Measurements from ENCODE around the gene PRR23E. TPM values are rescaled to one million over a fixed set of nuclear protein-coding genes. Genes with fewer than 3 reads are reported as not detected.

The PRR23E gene
- total RNA-seq, 4 donors from 2014 or later: not detected

DNA sequence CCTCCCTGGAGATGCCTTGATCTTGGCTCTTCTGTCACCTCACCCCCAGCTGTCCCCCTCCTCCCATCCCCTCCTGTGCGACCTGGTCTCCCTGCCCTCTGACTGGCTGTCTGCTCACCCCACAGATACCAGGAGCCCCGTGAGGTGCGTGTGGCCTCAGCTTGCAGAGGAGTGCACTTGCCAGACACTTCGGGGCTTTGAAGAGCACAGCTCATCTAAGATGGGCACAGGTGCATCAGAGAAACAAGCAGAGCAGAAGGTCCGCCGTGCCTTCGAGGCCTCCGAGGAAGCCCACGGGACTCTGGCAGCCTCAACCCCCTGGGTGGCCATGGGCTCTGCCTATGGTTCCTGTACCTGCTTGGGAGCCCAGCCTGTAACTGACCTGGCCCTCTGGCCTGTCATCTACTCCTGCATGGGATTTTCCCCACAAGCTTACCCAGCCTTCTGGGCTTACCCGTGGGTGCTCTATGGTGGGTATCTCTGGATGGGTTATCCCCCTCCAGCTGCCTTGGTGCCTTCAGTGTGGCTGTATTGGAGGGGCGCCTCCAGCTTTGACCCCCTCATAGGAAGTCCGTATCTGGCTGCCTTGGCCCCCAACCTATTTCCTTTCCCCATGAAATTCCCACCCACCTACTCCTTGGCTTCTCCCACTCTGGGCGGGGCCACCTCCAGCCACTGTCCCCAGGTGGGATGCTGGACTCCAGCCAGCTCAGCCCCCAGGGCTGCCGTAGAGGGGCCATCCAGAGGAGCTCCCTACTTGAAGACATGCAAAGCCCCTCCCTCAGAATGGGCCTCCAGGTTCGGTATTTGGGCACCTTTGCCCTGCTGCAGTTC lies 3.8 kb downstream of the PRR23E start:
- Histone ChIP-seq H3K9me3 (peaks cover 0 to 10% (median 0%) of the 10 kb centered on the region in 4 donors), H3K4me3 (no peak overlapping the region), H3K4me1 (no peaks in the 10 kb centered on the region), H3K36me3 (no peaks in the 10 kb centered on the region), H3K27me3 (no peaks in the 10 kb centered on the region), H3K27ac (no peak overlapping the region)
- WGBS, 2 donors: 80 to 82% methylated on average over 15 of the region's 15 CpGs
- DNase-seq (ENCODE audit: low spot score in 2 of 2): no peak
- TF ChIP-seq POLR2A (IDR thresholded peaks at IDR 0.05) (no peak), EP300 (IDR thresholded peaks at IDR 0.05) (no peak)
- TF ChIP-seq, protein P1, sequence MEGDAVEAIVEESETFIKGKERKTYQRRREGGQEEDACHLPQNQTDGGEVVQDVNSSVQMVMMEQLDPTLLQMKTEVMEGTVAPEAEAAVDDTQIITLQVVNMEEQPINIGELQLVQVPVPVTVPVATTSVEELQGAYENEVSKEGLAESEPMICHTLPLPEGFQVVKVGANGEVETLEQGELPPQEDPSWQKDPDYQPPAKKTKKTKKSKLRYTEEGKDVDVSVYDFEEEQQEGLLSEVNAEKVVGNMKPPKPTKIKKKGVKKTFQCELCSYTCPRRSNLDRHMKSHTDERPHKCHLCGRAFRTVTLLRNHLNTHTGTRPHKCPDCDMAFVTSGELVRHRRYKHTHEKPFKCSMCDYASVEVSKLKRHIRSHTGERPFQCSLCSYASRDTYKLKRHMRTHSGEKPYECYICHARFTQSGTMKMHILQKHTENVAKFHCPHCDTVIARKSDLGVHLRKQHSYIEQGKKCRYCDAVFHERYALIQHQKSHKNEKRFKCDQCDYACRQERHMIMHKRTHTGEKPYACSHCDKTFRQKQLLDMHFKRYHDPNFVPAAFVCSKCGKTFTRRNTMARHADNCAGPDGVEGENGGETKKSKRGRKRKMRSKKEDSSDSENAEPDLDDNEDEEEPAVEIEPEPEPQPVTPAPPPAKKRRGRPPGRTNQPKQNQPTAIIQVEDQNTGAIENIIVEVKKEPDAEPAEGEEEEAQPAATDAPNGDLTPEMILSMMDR (IDR thresholded peaks at IDR 0.05): no peak

DNA sequence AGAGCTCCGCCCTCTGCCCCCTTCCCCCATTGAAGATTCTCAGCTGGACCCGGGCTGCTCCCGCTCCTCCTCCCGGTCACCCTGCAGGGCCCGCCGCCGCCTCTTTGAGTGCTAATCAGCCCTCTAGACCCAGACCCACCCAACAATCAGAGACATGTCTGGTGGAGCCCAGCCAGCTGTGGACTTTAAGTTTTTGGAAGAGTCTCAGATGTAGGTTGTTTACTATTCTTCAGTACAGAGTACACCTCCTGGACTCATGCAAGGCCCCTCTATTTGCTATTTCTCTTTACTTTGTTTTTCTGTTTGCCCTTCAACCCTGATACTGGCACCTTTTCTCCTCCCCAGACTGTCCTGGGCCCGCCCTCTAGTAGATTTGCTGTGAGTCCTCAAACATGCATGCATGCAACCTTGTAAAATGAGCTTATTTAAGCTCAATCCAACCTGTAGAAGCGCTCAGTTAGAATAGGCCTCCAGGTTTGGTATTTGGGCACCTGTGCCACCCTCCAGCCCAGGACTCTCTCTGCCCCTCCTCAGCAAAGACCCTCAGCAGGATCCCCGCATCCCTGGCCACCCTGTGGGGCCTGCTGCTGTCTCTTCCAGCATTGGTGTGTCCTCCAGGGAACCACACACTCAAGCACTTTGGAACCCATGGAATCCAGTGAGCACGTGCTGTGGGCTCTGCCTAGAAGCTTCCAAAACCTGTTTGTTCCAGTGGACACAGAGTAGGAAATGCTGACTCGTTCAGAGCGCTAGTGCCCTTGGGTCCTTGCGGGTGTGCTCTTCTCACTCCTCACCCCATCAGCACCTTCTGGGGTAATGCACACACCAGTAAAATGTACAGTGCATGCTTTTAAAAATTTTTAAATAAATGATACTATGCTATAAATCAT lies 4.6 kb downstream of the PRR23E start:
- no peak for DNase-seq (ENCODE audit: low spot score in 2 of 2)
- no peaks in the 10 kb centered on the region for H3K27me3 ChIP-seq
- peaks cover 0 to 8% (median 0%) of the 10 kb centered on the region in 4 donors for H3K9me3 ChIP-seq
- WGBS, 2 donors: 54 to 59% methylated on average over 14 of the region's 14 CpGs
- no peak overlapping the region for H3K4me3 ChIP-seq
- no peak overlapping the region for H3K27ac ChIP-seq
- H3K36me3 ChIP-seq: no peaks in the 10 kb centered on the region
- H3K4me1 ChIP-seq: no peaks in the 10 kb centered on the region
- TF ChIP-seq, protein P1 (IDR thresholded peaks at IDR 0.05): no peak
- TF ChIP-seq POLR2A (IDR thresholded peaks at IDR 0.05) (no peak), EP300 (IDR thresholded peaks at IDR 0.05) (no peak)

DNA sequence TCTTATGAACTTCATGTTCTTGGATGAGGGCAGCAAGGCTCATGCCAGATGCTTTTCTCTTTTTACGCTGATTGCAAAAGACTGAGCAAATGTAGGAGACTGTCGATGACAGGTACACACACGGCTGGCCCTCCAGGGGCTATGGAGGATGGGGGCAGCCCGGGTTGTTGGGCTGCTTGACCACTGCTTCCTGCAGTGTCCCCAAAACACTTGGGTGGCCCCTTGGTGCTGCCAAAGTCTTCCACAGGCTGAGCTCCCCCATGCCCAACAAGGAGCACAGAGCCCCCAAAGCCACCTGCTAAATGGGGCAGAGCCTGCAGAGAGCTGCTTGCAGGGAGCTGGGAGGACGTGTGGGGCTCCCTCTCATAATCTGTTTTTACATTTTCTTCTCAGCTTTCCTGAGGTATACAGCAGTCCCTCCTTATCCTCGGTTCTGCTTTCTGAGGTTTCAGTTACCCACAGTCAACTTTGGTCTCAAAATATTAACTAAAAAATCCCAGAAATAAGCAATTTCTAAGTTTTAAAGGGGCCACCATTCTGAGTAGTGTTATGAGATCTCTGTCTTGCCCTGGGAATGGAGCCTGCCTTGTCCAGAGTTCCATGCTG lies 7.3 kb downstream of the PRR23E start:
- H3K27me3 ChIP-seq: no peaks in the 10 kb centered on the region
- TF ChIP-seq POLR2A (IDR thresholded peaks at IDR 0.05) (no peak), EP300 (IDR thresholded peaks at IDR 0.05) (no peak)
- TF ChIP-seq, protein P1 (IDR thresholded peaks at IDR 0.05): no peak
- DNase-seq (ENCODE audit: low spot score in 2 of 2): no peak
- no peak overlapping the region for H3K27ac ChIP-seq
- H3K36me3 ChIP-seq: no peaks in the 10 kb centered on the region
- peaks cover 0 to 9% (median 0%) of the 10 kb centered on the region in 4 donors for H3K9me3 ChIP-seq
- WGBS, 2 donors: 72 to 73% methylated on average over 6 of the region's 6 CpGs
- no peaks in the 10 kb centered on the region for H3K4me1 ChIP-seq
- H3K4me3 ChIP-seq: no peak overlapping the region

DNA sequence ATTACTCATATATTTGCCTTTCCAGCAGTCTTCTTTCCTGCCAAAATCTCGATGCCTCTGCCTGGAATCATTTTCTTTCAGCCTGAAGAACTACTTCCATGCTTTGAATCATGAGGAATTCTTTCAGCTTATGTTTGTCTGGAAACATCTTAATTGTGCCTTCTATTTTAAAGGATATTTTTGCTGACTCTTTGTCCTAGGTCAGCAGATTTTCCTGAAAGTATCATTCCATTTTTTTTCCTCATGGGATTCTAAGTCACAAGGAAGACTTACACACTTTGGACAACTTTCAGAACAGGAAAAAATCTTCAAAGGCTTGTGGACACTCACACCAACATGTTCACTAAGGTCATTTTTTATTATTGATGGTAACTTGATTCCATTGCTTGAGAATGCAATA lies 10.1 kb downstream of the PRR23E start:
- peaks cover 0 to 9% (median 0%) of the 10 kb centered on the region in 4 donors for H3K9me3 ChIP-seq
- no peak overlapping the region for H3K27ac ChIP-seq
- no peak overlapping the region for H3K4me3 ChIP-seq
- H3K4me1 ChIP-seq: no peaks in the 10 kb centered on the region
- no peaks in the 10 kb centered on the region for H3K27me3 ChIP-seq
- WGBS, 2 donors: 13 to 14% methylated on average over 1 of the region's 1 CpG
- no peaks in the 10 kb centered on the region for H3K36me3 ChIP-seq
- no peak for TF ChIP-seq EP300 (IDR thresholded peaks at IDR 0.05)
- TF ChIP-seq POLR2A (IDR thresholded peaks at IDR 0.05): no peak
- TF ChIP-seq, protein P1 (IDR thresholded peaks at IDR 0.05): no peak
- DNase-seq (ENCODE audit: low spot score in 2 of 2): no peak
